Mesothelial cell of epicardium (in vitro differentiated cells): ENCODE results near the gene CHST1. TPM values are rescaled to one million over a fixed set of nuclear protein-coding genes. Genes with fewer than 3 reads are reported as not detected.

Source experiments
- DNase-seq, 2 experiments: peaks; one replicate each; pipeline ENCODE4 v3.0.0; 2021; ENCODE audit warnings: low spot score in 2 of 2; ENCODE audit not compliant: unreplicated experiment in 2 of 2
- H3K27ac Mint-ChIP-seq: 2 replicates; pipeline ENCODE4 v1.8.0; 2021; ENCODE audit warnings: mixed read lengths
- H3K27me3 Mint-ChIP-seq: 2 replicates; pipeline ENCODE4 v1.8.0; 2021; ENCODE audit warnings: low read depth, mixed read lengths
- H3K36me3 Mint-ChIP-seq: 2 replicates; pipeline ENCODE4 v1.8.0; 2021; ENCODE audit warnings: mixed read lengths
- H3K4me1 Mint-ChIP-seq: 2 replicates; pipeline ENCODE4 v1.8.0; 2021; ENCODE audit warnings: mixed read lengths
- H3K4me3 Mint-ChIP-seq: 2 replicates; pipeline ENCODE4 v1.8.0; 2021; ENCODE audit warnings: mild to moderate bottlenecking, moderate library complexity, mixed read lengths
- H3K9me3 Mint-ChIP-seq: 2 replicates; pipeline ENCODE4 v1.8.0; 2021; ENCODE audit warnings: mixed read lengths
- total RNA-seq: library from RNA; stranded (reverse); gene quantifications from 3 replicates; pipeline ENCODE4 v1.2.1, GENCODE V29; 2021
- TF ChIP-seq, protein P1 (sequence below): fragments of 200-600 bp; sonication (generic); IDR thresholded peaks from one replicate; pipeline ENCODE4 v1.5.0; 2021; ENCODE audit warnings: antibody characterized with exemption; ENCODE audit not compliant: unreplicated experiment

Gene CHST1
- total RNA-seq, 1 donor from 2014 or later = 1.6 TPM

GRCh38 chr11:45641961-45642360, 23.5 kb downstream of the CHST1 start:
- peaks cover 7% of the 10 kb centered on the region for H3K9me3 Mint-ChIP-seq
- H3K27me3 Mint-ChIP-seq = peaks cover 60% of the 10 kb centered on the region
- DNase-seq = no peak
- TF ChIP-seq, protein P1, sequence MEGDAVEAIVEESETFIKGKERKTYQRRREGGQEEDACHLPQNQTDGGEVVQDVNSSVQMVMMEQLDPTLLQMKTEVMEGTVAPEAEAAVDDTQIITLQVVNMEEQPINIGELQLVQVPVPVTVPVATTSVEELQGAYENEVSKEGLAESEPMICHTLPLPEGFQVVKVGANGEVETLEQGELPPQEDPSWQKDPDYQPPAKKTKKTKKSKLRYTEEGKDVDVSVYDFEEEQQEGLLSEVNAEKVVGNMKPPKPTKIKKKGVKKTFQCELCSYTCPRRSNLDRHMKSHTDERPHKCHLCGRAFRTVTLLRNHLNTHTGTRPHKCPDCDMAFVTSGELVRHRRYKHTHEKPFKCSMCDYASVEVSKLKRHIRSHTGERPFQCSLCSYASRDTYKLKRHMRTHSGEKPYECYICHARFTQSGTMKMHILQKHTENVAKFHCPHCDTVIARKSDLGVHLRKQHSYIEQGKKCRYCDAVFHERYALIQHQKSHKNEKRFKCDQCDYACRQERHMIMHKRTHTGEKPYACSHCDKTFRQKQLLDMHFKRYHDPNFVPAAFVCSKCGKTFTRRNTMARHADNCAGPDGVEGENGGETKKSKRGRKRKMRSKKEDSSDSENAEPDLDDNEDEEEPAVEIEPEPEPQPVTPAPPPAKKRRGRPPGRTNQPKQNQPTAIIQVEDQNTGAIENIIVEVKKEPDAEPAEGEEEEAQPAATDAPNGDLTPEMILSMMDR = no peak
- H3K36me3 Mint-ChIP-seq = no peaks in the 10 kb centered on the region
- no peak overlapping the region for H3K4me3 Mint-ChIP-seq
- no peaks in the 10 kb centered on the region for H3K4me1 Mint-ChIP-seq
- H3K27ac Mint-ChIP-seq = no peak overlapping the region

GRCh38 chr11:45638051-45638450, 27.4 kb downstream of the CHST1 start:
- Mint-ChIP-seq H3K27me3 (peaks cover 72% of the 10 kb centered on the region), H3K4me1 (no peaks in the 10 kb centered on the region), H3K4me3 (no peak overlapping the region), H3K9me3 (peaks cover 11% of the 10 kb centered on the region), H3K36me3 (no peaks in the 10 kb centered on the region), H3K27ac (no peak overlapping the region)
- TF ChIP-seq, protein P1 = no peak
- DNase-seq = no peak

GRCh38 chr11:45635907-45636306, 29.5 kb downstream of the CHST1 start:
- peaks cover 74% of the 10 kb centered on the region for H3K27me3 Mint-ChIP-seq
- no peaks in the 10 kb centered on the region for H3K36me3 Mint-ChIP-seq
- H3K4me1 Mint-ChIP-seq = no peaks in the 10 kb centered on the region
- DNase-seq = no peak
- H3K4me3 Mint-ChIP-seq = no peak overlapping the region
- no peak overlapping the region for H3K27ac Mint-ChIP-seq
- peaks cover 11% of the 10 kb centered on the region for H3K9me3 Mint-ChIP-seq
- TF ChIP-seq, protein P1 = no peak

- Mint-ChIP-seq H3K9me3 (peaks cover 9% of the 10 kb centered on the region), H3K27ac (no peak overlapping the region), H3K4me1 (no peaks in the 10 kb centered on the region), H3K36me3 (no peaks in the 10 kb centered on the region), H3K4me3 (no peak overlapping the region), H3K27me3 (peaks cover 77% of the 10 kb centered on the region)
- no peak for DNase-seq
- TF ChIP-seq, protein P1 = no peak
These were observed 39.8 kb downstream of the CHST1 start for GRCh38 chr11:45625611-45626010.

DNA sequence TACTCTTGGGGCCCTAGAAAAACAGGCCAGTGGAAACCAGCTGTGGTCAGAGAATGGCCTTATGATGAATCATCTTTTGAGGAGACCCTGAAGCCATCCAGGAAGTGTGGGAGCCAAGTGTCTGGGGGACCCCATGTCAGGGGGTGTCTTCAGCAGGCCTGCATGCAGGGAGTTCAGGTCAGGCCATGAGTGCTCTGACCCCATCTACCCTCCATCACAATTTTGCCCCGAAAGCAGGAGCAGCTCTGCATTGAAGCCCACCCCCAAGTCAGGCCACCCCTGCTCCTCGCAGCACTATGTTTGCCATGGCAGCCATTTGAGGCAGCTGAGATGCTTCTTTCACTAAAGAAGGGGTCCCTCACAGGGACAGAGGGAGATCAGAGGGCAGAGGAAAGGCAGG, 41.3 kb downstream of the CHST1 start:
- Mint-ChIP-seq H3K4me3 (no peak overlapping the region), H3K27me3 (peaks cover 73% of the 10 kb centered on the region), H3K27ac (no peak overlapping the region), H3K36me3 (no peaks in the 10 kb centered on the region), H3K4me1 (no peaks in the 10 kb centered on the region), H3K9me3 (peaks cover 9% of the 10 kb centered on the region)
- TF ChIP-seq, protein P1 = no peak
- DNase-seq = no peak

DNA sequence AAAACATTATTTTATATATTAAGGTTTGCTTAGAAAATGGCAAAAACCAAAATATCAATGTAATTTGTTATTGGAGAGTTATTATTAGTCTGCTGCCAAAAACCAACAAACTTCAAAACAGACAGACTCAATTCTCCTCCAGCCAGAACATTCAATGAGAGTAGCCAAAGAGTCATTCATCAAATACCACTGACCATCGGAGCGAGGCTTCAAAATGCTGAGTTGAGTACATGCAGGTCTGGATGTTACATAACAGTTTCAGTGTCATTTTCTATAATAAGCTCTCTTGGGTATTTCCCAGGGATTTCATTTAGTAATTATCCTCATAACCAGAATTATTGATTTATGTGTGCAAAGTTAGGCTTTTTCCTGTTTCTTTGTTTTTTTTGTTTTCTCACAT, 42.6 kb downstream of the CHST1 start:
- Mint-ChIP-seq H3K4me3 (no peak overlapping the region), H3K9me3 (no peaks in the 10 kb centered on the region), H3K4me1 (no peaks in the 10 kb centered on the region), H3K27me3 (peaks cover 63% of the 10 kb centered on the region), H3K27ac (no peak overlapping the region), H3K36me3 (no peaks in the 10 kb centered on the region)
- no peak for DNase-seq
- TF ChIP-seq, protein P1 = no peak
